GM12878 (cell line): Measurements from ENCODE around the gene PDE9A. TPM values are rescaled to one million over a fixed set of nuclear protein-coding genes. Genes with fewer than 3 reads are reported as not detected.

ENCODE experiments used
- ATAC-seq: fragments of 200-7000 bp; cut with Tn5 transposase; 3 replicates; pipeline ENCODE4 v1.9.1; 2020; ENCODE audit warnings: mild to moderate bottlenecking, moderate library complexity
- BruUV-seq: library from RNA; stranded (reverse); fragments of 400-500 nt; replicated peaks from 2 replicates; lab custom pipeline; 2021; lab: Mats Ljungman, UMichigan
- CTCF ChIA-PET: fragments of 300-600 bp; sonication (Branson Sonifier 250); formaldehyde crosslinking; extraction: SDS; loops from one replicate; lab custom pipeline; 2021; ENCODE audit warnings: inconsistent platforms; lab: Yijun Ruan, JAX
- POLR2A ChIA-PET: fragments of 350-600 bp; formaldehyde crosslinking; extraction: SDS; loops from one replicate; lab custom pipeline; 2021; ENCODE audit warnings: inconsistent platforms; lab: Charles Lee
- RAD21 ChIA-PET: fragments of 300-600 bp; sonication (Branson Sonifier 250); formaldehyde crosslinking; loops from one replicate; lab custom pipeline; 2023; ENCODE audit warnings: antibody characterized with exemption; ENCODE audit not compliant: unreplicated experiment; lab: Charles Lee
- SMC1A ChIA-PET: fragments of 300-600 bp; sonication (Branson Sonifier 250); formaldehyde crosslinking; loops from one replicate; lab custom pipeline; 2023; ENCODE audit not compliant: unreplicated experiment, uncharacterized antibody; lab: Charles Lee
- DNase-seq: peaks from one replicate; pipeline ENCODE4 v3.0.0-alpha.2; 2011; ENCODE audit warnings: low read depth, low spot score
- FAIRE-seq: peaks from 3 replicates; lab custom pipeline; 2011; peaks lifted over from hg19 to GRCh38; lab: Jason Lieb, UNC
- H2AFZ ChIP-seq: 2 replicates; pipeline ENCODE4 v1.6.0; 2011; ENCODE audit warnings: low read depth, low read length, control low read depth; ENCODE audit not compliant: control insufficient read depth
- H3K27ac ChIP-seq: 2 replicates; pipeline ENCODE4 v1.5.1; 2011; ENCODE audit warnings: control low read depth; ENCODE audit not compliant: control insufficient read depth, insufficient read depth
- H3K27me3 ChIP-seq, 2 experiments: replicated peaks in 1 of 2; 2 replicates each; pipeline versions ENCODE4 v1.6.0 to v1.6.1; 2011; ENCODE audit warnings: low read length in 1 of 2; ENCODE audit not compliant: control insufficient read depth in 2 of 2, insufficient read depth in 2 of 2
- H3K36me3 ChIP-seq, 2 experiments: 2 replicates each; pipeline ENCODE4 v1.5.1; 2011; ENCODE audit warnings: low read length in 1 of 2; ENCODE audit not compliant: control insufficient read depth in 2 of 2, insufficient read depth in 2 of 2
- H3K4me1 ChIP-seq: 2 replicates; pipeline ENCODE4 v1.6.1; 2011; ENCODE audit warnings: mild to moderate bottlenecking, low read length, moderate library complexity, mixed read lengths; ENCODE audit not compliant: control insufficient read depth, insufficient read depth
- H3K4me2 ChIP-seq: 2 replicates; pipeline ENCODE4 v1.6.0; 2011; ENCODE audit warnings: control low read depth; ENCODE audit not compliant: control insufficient read depth, insufficient read depth
- H3K4me3 ChIP-seq: fragments of 200-600 bp; sonication (generic); 2 replicates; pipeline ENCODE4 v1.5.1; 2016
- H3K79me2 ChIP-seq: 2 replicates; pipeline ENCODE4 v1.6.0; 2011; ENCODE audit warnings: low read length; ENCODE audit not compliant: control insufficient read depth, insufficient read depth
- H3K9ac ChIP-seq: 2 replicates; pipeline ENCODE4 v1.8.0; 2011; ENCODE audit warnings: low read length, control low read depth, mixed read lengths; ENCODE audit not compliant: control insufficient read depth, insufficient read depth
- H3K9me3 ChIP-seq: replicated peaks from 3 replicates; pipeline ENCODE4 v1.5.1; 2011; ENCODE audit warnings: mild to moderate bottlenecking, low read length; ENCODE audit not compliant: control insufficient read depth, insufficient read depth
- H4K20me1 ChIP-seq: 2 replicates; pipeline ENCODE4 v1.6.0; 2011; ENCODE audit not compliant: control insufficient read depth, insufficient read depth
- NFIC ChIP-seq: IDR thresholded peaks from 2 replicates; pipeline ENCODE4 v1.6.1; 2012; ENCODE audit warnings: low read depth, mild to moderate bottlenecking, inconsistent platforms, low read length, moderate library complexity
- PAX5 ChIP-seq: IDR thresholded peaks from 2 replicates; pipeline ENCODE4 v1.6.1; 2011; ENCODE audit warnings: low read depth, low read length, borderline replicate concordance
- POU2F2 ChIP-seq: IDR thresholded peaks from 3 replicates; pipeline ENCODE4 v1.6.1; 2011; ENCODE audit warnings: low read depth, mild to moderate bottlenecking, low read length, borderline replicate concordance
- SMAD5 ChIP-seq: IDR thresholded peaks from 2 replicates; pipeline ENCODE4 v1.6.1; 2016; ENCODE audit warnings: antibody characterized with exemption, low read depth
- ZNF24 ChIP-seq: fragments of 450-650 bp; IDR thresholded peaks from 2 replicates; pipeline ENCODE4 v1.6.1; 2017; ENCODE audit warnings: antibody characterized with exemption, mild to moderate bottlenecking
- WGBS: methylation state at CpG from one replicate; pipeline ENCODE4 v1.1.6; 2016; ENCODE audit warnings: low lambda C conversion rate; ENCODE audit not compliant: insufficient replicate concordance, insufficient coverage; ENCODE audit errors: missing lambda C conversion rate; 5-methylcytosine and 5-hydroxymethylcytosine counted together
- in situ Hi-C: fragments of 300-500 bp; cut with MboI; formaldehyde crosslinking; loops from 9 replicates; pipeline ENCODE4 v1.14.3; 2018; ENCODE audit warnings: mixed read lengths
- intact Hi-C: fragments of 100-400 bp; cut with micrococcal nuclease; formaldehyde crosslinking; loops from one replicate; pipeline ENCODE4 v1.14.2; 2022; ENCODE audit not compliant: unreplicated experiment
- polyA plus RNA-seq, 11 experiments: library from polyadenylated mRNA; depleted of rRNA in 4 of 11; unstranded in 6 of 11; stranded (reverse) in 5 of 11; fragments of >200 nt; fragmentation: Nextera tagmentation in 4 of 11; fragmentation: Illumina TruSeq in 1 of 11; extraction: Ambion mirVana in 4 of 11; extraction: Trizol in 1 of 11; gene quantifications; 1 replicate in 1 of 11; 2 replicates in 10 of 11; pipeline versions ENCODE4 v1.2.1 to v1.2.3, GENCODE V29; 2011 to 2016; ENCODE audit warnings: inconsistent platforms in 2 of 11, missing spikeins in 2 of 11, low read depth in 1 of 11
- total RNA-seq, 4 experiments: library from RNA; depleted of rRNA in 3 of 4; stranded (reverse); fragments of >200 nt in 3 of 4; fragmentation: Illumina TruSeq in 1 of 4; extraction: Trizol in 1 of 4; gene quantifications; 2 replicates each; pipeline versions ENCODE4 v1.2.1 to v1.2.3, GENCODE V29; 2013 to 2021
- TF ChIP-seq, protein P1 (sequence below): fragments of 450-650 bp; IDR thresholded peaks from 2 replicates; pipeline ENCODE4 v1.6.1; 2017; ENCODE audit warnings: mild to moderate bottlenecking, moderate library complexity

Gene PDE9A
- total and polyA plus RNA-seq, 10 of the 15 experiments (the other 5 are each of a cell fraction or from before 2014, with no cell fraction given) = 0.08 to 0.45 (median 0.20) TPM; not detected in 1

DNA sequence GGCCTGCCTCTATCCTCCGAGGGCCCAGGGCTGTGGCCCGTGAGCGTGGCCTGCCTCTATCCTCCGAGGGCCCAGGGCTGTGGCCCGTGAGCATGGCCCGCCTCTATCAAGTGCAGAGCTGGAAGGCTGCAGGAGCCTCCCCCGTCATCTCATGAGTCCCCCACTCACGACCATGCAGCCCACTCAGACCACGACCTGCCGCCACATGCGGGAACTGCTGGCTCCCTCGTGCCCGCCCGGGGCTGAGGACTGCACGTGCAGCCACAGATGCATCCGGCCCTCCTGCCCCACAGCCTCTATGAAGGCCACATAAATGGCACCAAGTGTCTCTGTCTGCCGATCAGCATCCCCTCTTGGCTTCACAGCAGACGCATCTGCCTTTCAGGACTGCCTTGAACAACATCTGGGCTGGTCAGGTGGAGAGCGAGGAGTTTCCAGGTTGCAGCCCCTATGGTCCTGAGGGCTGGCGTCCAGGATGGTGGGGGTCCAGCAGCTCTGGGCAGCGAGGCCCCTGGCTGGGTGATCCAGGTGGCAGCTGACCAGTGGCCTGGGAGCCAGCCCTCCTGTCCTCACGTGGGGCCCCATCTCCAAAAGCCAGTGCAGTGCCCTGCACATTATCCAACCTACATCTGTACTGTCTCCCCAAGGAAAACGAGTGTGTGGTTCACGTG, 103.3 kb downstream of the PDE9A start:
- Histone ChIP-seq H4K20me1 (no peaks in the 10 kb centered on the region), H2AFZ (no peak overlapping the region), H3K27ac (no peak overlapping the region), H3K4me3 (no peak overlapping the region), H3K9ac (no peak overlapping the region), H3K4me2 (no peak overlapping the region), H3K27me3 (peaks cover 0 to 4% of the 10 kb centered on the region in 2 experiments; a peak in 2 of 4 replicates), H3K36me3 (no peaks in the 10 kb centered on the region), H3K4me1 (no peaks in the 10 kb centered on the region), H3K9me3 (no peaks in the 10 kb centered on the region), H3K79me2 (no peaks in the 10 kb centered on the region)
- no peak for FAIRE-seq
- no TSS peak for BruUV-seq
- intact Hi-C loops = no loop called here
- no peak for TF ChIP-seq POU2F2
- TF ChIP-seq SMAD5 = no peak
- no peak for TF ChIP-seq NFIC
- TF ChIP-seq ZNF24 = no peak
- no peak for TF ChIP-seq PAX5
- TF ChIP-seq, protein P1, sequence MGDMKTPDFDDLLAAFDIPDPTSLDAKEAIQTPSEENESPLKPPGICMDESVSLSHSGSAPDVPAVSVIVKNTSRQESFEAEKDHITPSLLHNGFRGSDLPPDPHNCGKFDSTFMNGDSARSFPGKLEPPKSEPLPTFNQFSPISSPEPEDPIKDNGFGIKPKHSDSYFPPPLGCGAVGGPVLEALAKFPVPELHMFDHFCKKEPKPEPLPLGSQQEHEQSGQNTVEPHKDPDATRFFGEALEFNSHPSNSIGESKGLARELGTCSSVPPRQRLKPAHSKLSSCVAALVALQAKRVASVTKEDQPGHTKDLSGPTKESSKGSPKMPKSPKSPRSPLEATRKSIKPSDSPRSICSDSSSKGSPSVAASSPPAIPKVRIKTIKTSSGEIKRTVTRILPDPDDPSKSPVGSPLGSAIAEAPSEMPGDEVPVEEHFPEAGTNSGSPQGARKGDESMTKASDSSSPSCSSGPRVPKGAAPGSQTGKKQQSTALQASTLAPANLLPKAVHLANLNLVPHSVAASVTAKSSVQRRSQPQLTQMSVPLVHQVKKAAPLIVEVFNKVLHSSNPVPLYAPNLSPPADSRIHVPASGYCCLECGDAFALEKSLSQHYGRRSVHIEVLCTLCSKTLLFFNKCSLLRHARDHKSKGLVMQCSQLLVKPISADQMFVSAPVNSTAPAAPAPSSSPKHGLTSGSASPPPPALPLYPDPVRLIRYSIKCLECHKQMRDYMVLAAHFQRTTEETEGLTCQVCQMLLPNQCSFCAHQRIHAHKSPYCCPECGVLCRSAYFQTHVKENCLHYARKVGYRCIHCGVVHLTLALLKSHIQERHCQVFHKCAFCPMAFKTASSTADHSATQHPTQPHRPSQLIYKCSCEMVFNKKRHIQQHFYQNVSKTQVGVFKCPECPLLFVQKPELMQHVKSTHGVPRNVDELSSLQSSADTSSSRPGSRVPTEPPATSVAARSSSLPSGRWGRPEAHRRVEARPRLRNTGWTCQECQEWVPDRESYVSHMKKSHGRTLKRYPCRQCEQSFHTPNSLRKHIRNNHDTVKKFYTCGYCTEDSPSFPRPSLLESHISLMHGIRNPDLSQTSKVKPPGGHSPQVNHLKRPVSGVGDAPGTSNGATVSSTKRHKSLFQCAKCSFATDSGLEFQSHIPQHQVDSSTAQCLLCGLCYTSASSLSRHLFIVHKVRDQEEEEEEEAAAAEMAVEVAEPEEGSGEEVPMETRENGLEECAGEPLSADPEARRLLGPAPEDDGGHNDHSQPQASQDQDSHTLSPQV = no peak
- ChIA-PET POLR2A (no interaction called here), CTCF (no interaction called here), SMC1A (no interaction called here), RAD21 (no interaction called here)
- in situ Hi-C loops = no loop called here
- WGBS = 41% methylated on average over 24 of the region's 24 CpGs
- no peak for ATAC-seq
- no peak for DNase-seq
